NT2/D1 (cell line): ENCODE measurements around the gene RUFY4.
"Not testable (repeated sequence)": the region's sequence is repeated elsewhere in the genome, so short reads cannot be mapped to it uniquely, and the experiment has no call there.

ENCODE experiments used
- DNase-seq: peaks from one replicate; pipeline ENCODE4 v3.0.0-alpha.2; 2011; ENCODE audit warnings: low read depth, low spot score
- H3K27me3 ChIP-seq: 2 replicates; pipeline ENCODE4 v1.6.0; 2011; ENCODE audit warnings: mild to moderate bottlenecking; ENCODE audit not compliant: insufficient read length, insufficient read depth
- H3K36me3 ChIP-seq: 2 replicates; pipeline ENCODE4 v1.6.1; 2011; ENCODE audit warnings: mild to moderate bottlenecking, low read length, mixed read lengths; ENCODE audit not compliant: insufficient read depth, insufficient read length
- H3K4me1 ChIP-seq: 2 replicates; pipeline ENCODE4 v1.5.1; 2011; ENCODE audit not compliant: insufficient read depth, insufficient read length
- H3K4me3 ChIP-seq: 2 replicates; pipeline ENCODE4 v1.5.1; 2011; ENCODE audit warnings: low read depth; ENCODE audit not compliant: insufficient read length
- H3K9ac ChIP-seq: 2 replicates; pipeline ENCODE4 v1.6.0; 2011; ENCODE audit warnings: low read depth; ENCODE audit not compliant: insufficient read length
- H3K9me3 ChIP-seq: 2 replicates; pipeline ENCODE4 v1.5.1; 2011; ENCODE audit warnings: mild to moderate bottlenecking, low read length; ENCODE audit not compliant: insufficient read depth
- SUZ12 ChIP-seq: IDR thresholded peaks from 2 replicates; pipeline ENCODE4 v1.6.1; 2011; ENCODE audit not compliant: insufficient read length, insufficient read depth; ENCODE audit errors: extremely low read depth
- YY1 ChIP-seq: IDR thresholded peaks from 2 replicates; pipeline ENCODE4 v1.6.1; 2011; ENCODE audit not compliant: insufficient read length, insufficient read depth
- ZNF274 ChIP-seq: IDR thresholded peaks from 2 replicates; pipeline ENCODE4 v1.6.1; 2011; ENCODE audit warnings: mild to moderate bottlenecking, low read depth, low read length

RUFY4 gene

DNA sequence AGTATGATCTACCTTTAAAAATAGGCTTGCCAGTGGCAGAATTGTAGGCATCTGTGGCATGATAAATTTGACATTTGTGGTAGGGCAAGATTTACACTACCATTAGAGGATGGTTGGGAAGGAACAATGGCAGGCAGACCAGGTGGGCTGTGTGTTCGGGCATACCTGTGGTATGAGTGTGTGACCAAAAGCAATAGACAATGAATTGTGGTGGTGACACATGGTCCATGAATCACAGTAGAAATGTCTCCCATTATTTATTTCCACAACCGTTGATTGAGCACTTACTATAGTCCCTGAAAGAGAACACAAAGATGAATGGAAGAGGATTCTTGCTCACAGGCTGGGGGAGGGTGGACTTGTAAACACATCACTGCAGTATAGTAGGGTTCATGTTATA, 29.9 kb upstream of the RUFY4 start:
- H3K4me3 ChIP-seq = no peak overlapping the region
- H3K27me3 ChIP-seq = no peaks in the 10 kb centered on the region
- TF ChIP-seq SUZ12 (no peak), YY1 (no peak), ZNF274 (no peak)
- H3K36me3 ChIP-seq = no peaks in the 10 kb centered on the region
- H3K9me3 ChIP-seq = peaks cover 14% of the 10 kb centered on the region; the same call in 1 of the 2 replicates
- no peak overlapping the region for H3K9ac ChIP-seq
- DNase-seq = no peak
- H3K4me1 ChIP-seq = peaks cover 2% of the 10 kb centered on the region

DNA sequence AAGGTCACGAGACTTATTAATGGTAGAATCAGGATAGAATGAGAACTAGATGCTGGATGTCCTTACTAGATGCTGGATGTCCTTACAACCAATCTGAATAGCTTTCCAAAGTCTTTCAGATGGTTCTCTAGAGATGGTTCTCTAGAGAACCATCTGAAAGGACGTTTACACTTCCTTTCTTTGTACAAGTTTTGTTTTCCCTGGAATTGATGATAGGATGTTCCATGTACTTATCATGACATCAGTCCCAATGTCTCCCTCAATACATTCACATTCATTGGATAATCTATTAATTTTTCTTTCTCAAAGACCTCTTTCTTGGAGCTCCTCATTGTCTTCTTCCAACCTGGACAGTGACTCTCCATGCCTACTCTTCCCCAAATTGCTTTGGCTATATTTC, 28.2 kb upstream of the RUFY4 start:
- Histone ChIP-seq H3K4me1 (no peaks in the 10 kb centered on the region), H3K36me3 (no peaks in the 10 kb centered on the region), H3K9ac (no peak overlapping the region), H3K27me3 (no peaks in the 10 kb centered on the region), H3K4me3 (no peak overlapping the region), H3K9me3 (peaks cover 14% of the 10 kb centered on the region; the same call in 1 of the 2 replicates)
- no peak for DNase-seq
- TF ChIP-seq SUZ12 (no peak), ZNF274 (no peak), YY1 (no peak)

DNA sequence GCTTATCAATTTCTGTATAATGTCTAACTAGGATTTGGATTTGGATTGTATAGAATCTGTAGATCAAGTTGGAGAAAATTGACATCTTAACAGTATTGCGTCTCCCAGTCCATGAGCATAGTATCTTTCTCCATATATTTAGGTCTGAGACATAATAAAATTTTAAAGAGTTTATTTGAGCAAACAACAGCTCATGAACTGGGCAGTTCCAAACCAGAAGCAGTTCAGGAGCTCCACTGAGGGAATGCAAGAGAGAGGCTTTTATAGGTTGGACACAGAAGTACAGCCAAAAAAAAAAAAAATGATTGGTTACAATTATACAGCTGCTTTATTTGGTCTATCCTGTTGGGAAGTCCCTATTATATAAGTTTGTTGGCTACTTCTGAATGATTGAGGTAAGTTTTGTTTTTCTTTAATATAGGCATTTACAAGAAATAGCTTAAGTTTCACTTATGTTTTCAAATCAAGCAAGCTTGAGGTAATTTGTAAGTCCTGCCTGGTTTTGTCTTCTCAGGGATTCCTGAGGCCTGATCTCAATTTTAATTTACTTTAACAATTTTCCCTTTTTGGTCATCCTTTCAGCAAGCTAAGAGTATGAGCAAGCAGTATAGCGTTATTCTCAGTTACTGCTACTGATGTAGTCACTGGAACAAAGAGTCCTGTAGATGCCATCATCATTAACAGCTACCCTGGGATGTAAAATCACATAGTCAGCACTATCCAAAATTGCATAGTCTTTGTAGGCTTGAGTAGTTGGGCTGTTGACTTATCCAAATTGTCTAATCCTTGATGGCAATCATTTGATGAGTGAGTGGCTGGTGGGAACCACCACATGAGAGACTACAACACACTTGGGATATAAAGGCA, 27.5 kb upstream of the RUFY4 start:
- Histone ChIP-seq H3K36me3 (no peaks in the 10 kb centered on the region), H3K9ac (no peak overlapping the region), H3K9me3 (peaks cover 14% of the 10 kb centered on the region; the same call in 1 of the 2 replicates), H3K4me1 (no peaks in the 10 kb centered on the region), H3K27me3 (no peaks in the 10 kb centered on the region), H3K4me3 (no peak overlapping the region)
- TF ChIP-seq SUZ12 (no peak), ZNF274 (no peak), YY1 (no peak)
- DNase-seq = no peak

GRCh38 chr2:218043100-218043499, 26.0 kb upstream of the RUFY4 start:
- no peak overlapping the region for H3K9ac ChIP-seq
- H3K4me3 ChIP-seq = no peak overlapping the region
- H3K27me3 ChIP-seq = no peaks in the 10 kb centered on the region
- H3K9me3 ChIP-seq = peaks cover 14% of the 10 kb centered on the region; the same call in 1 of the 2 replicates
- H3K4me1 ChIP-seq = no peaks in the 10 kb centered on the region
- DNase-seq = no peak
- TF ChIP-seq YY1 = no peak
- no peak for TF ChIP-seq ZNF274
- no peak for TF ChIP-seq SUZ12
- H3K36me3 ChIP-seq = no peaks in the 10 kb centered on the region

DNA sequence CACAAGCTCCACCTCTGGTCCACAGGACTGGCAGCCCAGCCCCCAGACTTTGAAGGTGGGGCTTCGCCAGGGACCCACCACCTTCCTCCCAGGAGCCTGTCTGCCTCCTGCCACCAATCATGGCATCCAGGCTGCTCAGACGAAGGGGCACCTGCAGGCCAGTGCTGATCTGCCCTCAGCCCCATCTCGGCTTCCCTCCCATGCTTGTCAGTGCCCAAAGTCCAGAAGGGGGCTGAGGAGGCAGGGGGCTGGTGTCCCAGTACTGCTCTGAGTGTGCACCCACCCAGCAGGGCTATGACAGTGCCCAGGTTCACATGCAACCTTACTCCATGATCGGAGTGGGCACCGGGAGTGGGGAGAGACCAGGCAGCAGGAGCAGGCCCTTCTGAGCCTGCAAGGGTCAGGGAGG, 25.3 kb upstream of the RUFY4 start:
- H3K27me3 ChIP-seq = no peaks in the 10 kb centered on the region
- H3K9ac ChIP-seq = no peak overlapping the region
- H3K4me1 ChIP-seq = no peaks in the 10 kb centered on the region
- no peaks in the 10 kb centered on the region for H3K36me3 ChIP-seq
- H3K4me3 ChIP-seq = no peak overlapping the region
- peaks cover 14% of the 10 kb centered on the region; the same call in 1 of the 2 replicates for H3K9me3 ChIP-seq
- no peak for DNase-seq
- TF ChIP-seq ZNF274 = no peak

DNA sequence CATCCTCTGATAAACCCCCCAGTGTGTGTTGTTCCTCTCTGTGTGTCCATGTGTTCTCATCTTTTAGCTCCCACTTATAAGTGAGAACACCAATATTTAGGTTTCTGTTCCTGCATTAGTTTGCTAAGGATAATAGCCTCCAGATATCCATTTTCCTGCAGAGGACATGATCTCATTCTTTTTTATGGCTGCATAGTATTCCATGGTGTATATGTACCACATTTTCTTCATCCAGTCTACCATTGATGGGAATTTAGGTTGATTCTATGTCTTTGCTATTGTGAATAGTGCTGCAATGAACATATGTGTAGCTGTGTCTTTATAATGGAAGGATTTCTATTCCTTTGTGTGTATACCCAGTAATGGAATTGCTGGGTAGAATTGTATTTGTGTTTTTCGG, 24.5 kb upstream of the RUFY4 start:
- H3K9ac ChIP-seq, H3K4me3 ChIP-seq, DNase-seq, H3K27me3 ChIP-seq, H3K36me3 ChIP-seq, H3K4me1 ChIP-seq: not testable (repeated sequence)
- H3K9me3 ChIP-seq = peaks cover 14% of the 10 kb centered on the region; the same call in 1 of the 2 replicates

DNA sequence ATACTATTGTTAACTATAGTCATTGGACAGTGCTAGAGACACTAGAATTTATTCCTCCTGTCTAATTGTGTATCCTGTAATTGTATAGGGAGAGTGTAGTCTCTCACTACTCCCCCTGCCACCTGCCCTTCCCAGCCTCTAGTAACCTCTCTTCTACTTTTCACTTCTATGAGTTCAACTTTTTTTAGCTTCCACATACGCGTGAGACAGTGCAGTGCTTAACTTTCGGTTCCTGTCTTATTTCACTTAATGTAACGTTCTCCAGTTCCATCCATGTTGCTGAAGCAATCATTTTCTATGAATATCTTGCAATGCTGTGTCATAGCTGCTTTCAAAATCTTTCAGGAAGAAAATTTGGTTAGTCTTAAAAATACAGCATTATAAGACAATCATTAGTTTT, 22.8 kb upstream of the RUFY4 start:
- DNase-seq = no peak
- Histone ChIP-seq H3K4me1 (no peaks in the 10 kb centered on the region), H3K4me3 (no peak overlapping the region), H3K9ac (no peak overlapping the region), H3K27me3 (no peaks in the 10 kb centered on the region), H3K36me3 (no peaks in the 10 kb centered on the region), H3K9me3 (peaks cover 19% of the 10 kb centered on the region; the same call in 1 of the 2 replicates)
- no peak for TF ChIP-seq ZNF274
- no peak for TF ChIP-seq YY1
- no peak for TF ChIP-seq SUZ12
